ENCODE measurements around the gene PSMF1.
"Not testable (repeated sequence)": the region's sequence is repeated elsewhere in the genome, so short reads cannot be mapped to it uniquely, and the experiment has no call there.

PSMF1 gene

GRCh38 chr20:1122388-1123315 is 4.2 kb downstream of the PSMF1 start:
- no peak for DNase-seq (ENCODE audit: low read depth in 2 of 2)

- no peak for DNase-seq (ENCODE audit: low read depth in 2 of 2)
These were observed 5.3 kb downstream of the PSMF1 start for GRCh38 chr20:1123666-1124065.

- DNase-seq (ENCODE audit: low read depth in 2 of 2) = no peak
These were observed 6.0 kb downstream of the PSMF1 start for GRCh38 chr20:1124421-1124820.

- no peak for DNase-seq (ENCODE audit: low read depth in 2 of 2)
These were observed 6.9 kb downstream of the PSMF1 start for GRCh38 chr20:1125277-1125676.

- no peak for DNase-seq (ENCODE audit: low read depth in 2 of 2)
These were observed 9.4 kb downstream of the PSMF1 start for GRCh38 chr20:1127840-1128239.

- no peak for DNase-seq (ENCODE audit: low read depth in 2 of 2)
These were observed 11.8 kb downstream of the PSMF1 start for GRCh38 chr20:1130058-1130694.

- no peak for DNase-seq (ENCODE audit: low read depth in 2 of 2)
These were observed 12.4 kb downstream of the PSMF1 start for GRCh38 chr20:1130847-1131246.

GRCh38 chr20:1131354-1131753 is 13.0 kb downstream of the PSMF1 start:
- no peak for DNase-seq (ENCODE audit: low read depth in 2 of 2)

- DNase-seq (ENCODE audit: low read depth in 2 of 2) = no peak
These were observed 16.0 kb downstream of the PSMF1 start for GRCh38 chr20:1134355-1134754.

- DNase-seq (ENCODE audit: low read depth in 2 of 2) = no peak
These were observed 16.4 kb downstream of the PSMF1 start for GRCh38 chr20:1134836-1135235.

- no peak for DNase-seq (ENCODE audit: low read depth in 2 of 2)
These were observed 18.8 kb downstream of the PSMF1 start for GRCh38 chr20:1137236-1137635.

GRCh38 chr20:1144401-1145172 is 26.2 kb downstream of the PSMF1 start:
- no peak for DNase-seq (ENCODE audit: low read depth in 2 of 2)

- DNase-seq (ENCODE audit: low read depth in 2 of 2) = no peak
These were observed 28.6 kb downstream of the PSMF1 start for GRCh38 chr20:1146957-1147356.

GRCh38 chr20:1149812-1150211 is 31.4 kb downstream of the PSMF1 start:
- DNase-seq (ENCODE audit: low read depth in 2 of 2) = not testable (repeated sequence)

- DNase-seq (ENCODE audit: low read depth in 2 of 2) = no peak
These were observed 31.8 kb downstream of the PSMF1 start for GRCh38 chr20:1150218-1150617.

GRCh38 chr20:1150968-1151367 is 32.6 kb downstream of the PSMF1 start:
- DNase-seq (ENCODE audit: low read depth in 2 of 2) = no peak

GRCh38 chr20:1154226-1154625 is 35.8 kb downstream of the PSMF1 start:
- DNase-seq (ENCODE audit: low read depth in 2 of 2) = no peak

- DNase-seq (ENCODE audit: low read depth in 2 of 2) = no peak
These were observed 36.3 kb downstream of the PSMF1 start for GRCh38 chr20:1154691-1155090.

- DNase-seq (ENCODE audit: low read depth in 2 of 2) = no peak
These were observed 36.9 kb downstream of the PSMF1 start for GRCh38 chr20:1155342-1155741.

GRCh38 chr20:1160496-1160895 is 42.1 kb downstream of the PSMF1 start:
- DNase-seq (ENCODE audit: low read depth in 2 of 2) = no peak

- DNase-seq (ENCODE audit: low read depth in 2 of 2) = no peak
These were observed 42.6 kb downstream of the PSMF1 start for GRCh38 chr20:1160991-1161390.

- DNase-seq (ENCODE audit: low read depth in 2 of 2) = no peak
These were observed 44.7 kb downstream of the PSMF1 start for GRCh38 chr20:1163105-1163504.

Data from stimulated activated CD8-positive, alpha-beta memory T cell treated with anti-CD3 and anti-CD28 coated beads, Interleukin-7, amount 100 ng/mL, for 1 hour (primary cell).